ENCODE measurements around the gene STPG4. TPM values are rescaled to one million over a fixed set of nuclear protein-coding genes. Genes with fewer than 3 reads are reported as not detected.

Gene STPG4
- total RNA-seq, 2 donors from 2014 or later, result 0.15 to 0.42 TPM

GRCh38 chr2:47065771-47066380 lies 89.2 kb downstream of the STPG4 start:
- Mint-ChIP-seq H3K27ac (no peak overlapping the region), H3K9me3 (no peaks in the 10 kb centered on the region), H3K36me3 (ENCODE audit: low read depth) (no peaks in the 10 kb centered on the region), H3K4me3 (no peak overlapping the region), H3K4me1 (peaks cover 20% of the 10 kb centered on the region), H3K27me3 (ENCODE audit: insufficient read depth) (no peaks in the 10 kb centered on the region)
- H3K36me3 ChIP-seq (ENCODE audit: control insufficient read depth, insufficient read depth, low read length), result peaks cover 3% of the 10 kb centered on the region
- H3K9me3 ChIP-seq (ENCODE audit: control insufficient read depth, low read length), result no peaks in the 10 kb centered on the region
- H3K4me3 ChIP-seq (ENCODE audit: low read length), result no peak overlapping the region
- no peak for DNase-seq
- peaks cover 12% of the 10 kb centered on the region for H3K4me1 ChIP-seq (ENCODE audit: control insufficient read depth, insufficient read depth, low read length)
- 88 to 92% methylated on average over 3 to 4 of the region's 4 CpGs for WGBS, 2 experiments (ENCODE audit: insufficient coverage in 1 of 2, insufficient read length in 1 of 2)
- TF ChIP-seq CTCF (conservative IDR thresholded peaks at IDR 0.05), result no peak
- H3K9ac ChIP-seq (ENCODE audit: extremely low read depth, low read length, poor library complexity, severe bottlenecking), result no peak overlapping the region
- no peaks in the 10 kb centered on the region for H3K27me3 ChIP-seq (ENCODE audit: control insufficient read depth, insufficient read depth, low read length, poor library complexity, severe bottlenecking)
- no peak overlapping the region for H3K27ac ChIP-seq (ENCODE audit: low read depth, low read length)

- Mint-ChIP-seq H3K27ac (no peak overlapping the region), H3K4me1 (peaks cover 20% of the 10 kb centered on the region), H3K4me3 (no peak overlapping the region), H3K36me3 (ENCODE audit: low read depth) (no peaks in the 10 kb centered on the region), H3K9me3 (no peaks in the 10 kb centered on the region), H3K27me3 (ENCODE audit: insufficient read depth) (no peaks in the 10 kb centered on the region)
- H3K36me3 ChIP-seq (ENCODE audit: control insufficient read depth, insufficient read depth, low read length), result no peaks in the 10 kb centered on the region
- peaks cover 12% of the 10 kb centered on the region for H3K4me1 ChIP-seq (ENCODE audit: control insufficient read depth, insufficient read depth, low read length)
- no peak overlapping the region for H3K27ac ChIP-seq (ENCODE audit: low read depth, low read length)
- H3K9ac ChIP-seq (ENCODE audit: extremely low read depth, low read length, poor library complexity, severe bottlenecking), result no peak overlapping the region
- DNase-seq, result no peak
- no peak overlapping the region for H3K4me3 ChIP-seq (ENCODE audit: low read length)
- 82 to 100% methylated on average over 2 to 3 of the region's 3 CpGs for WGBS, 2 experiments (ENCODE audit: insufficient coverage in 1 of 2, insufficient read length in 1 of 2)
- no peaks in the 10 kb centered on the region for H3K9me3 ChIP-seq (ENCODE audit: control insufficient read depth, low read length)
- TF ChIP-seq CTCF (conservative IDR thresholded peaks at IDR 0.05), result no peak
- no peaks in the 10 kb centered on the region for H3K27me3 ChIP-seq (ENCODE audit: control insufficient read depth, insufficient read depth, low read length, poor library complexity, severe bottlenecking)
Measured at GRCh38 chr2:47065343-47065742, 89.8 kb downstream of the STPG4 start.

GRCh38 chr2:47064106-47064505 lies 91.0 kb downstream of the STPG4 start:
- Histone ChIP-seq H3K9me3 (ENCODE audit: control insufficient read depth, low read length) (no peaks in the 10 kb centered on the region), H3K27me3 (ENCODE audit: control insufficient read depth, insufficient read depth, low read length, poor library complexity, severe bottlenecking) (no peaks in the 10 kb centered on the region), H3K36me3 (ENCODE audit: control insufficient read depth, insufficient read depth, low read length) (no peaks in the 10 kb centered on the region), H3K4me3 (ENCODE audit: low read length) (no peak overlapping the region), H3K4me1 (ENCODE audit: control insufficient read depth, insufficient read depth, low read length) (peaks cover 7% of the 10 kb centered on the region), H3K27ac (ENCODE audit: low read depth, low read length) (peak overlapping the region; percentile 22), H3K9ac (ENCODE audit: extremely low read depth, low read length, poor library complexity, severe bottlenecking) (no peak overlapping the region)
- peaks cover 20% of the 10 kb centered on the region for H3K4me1 Mint-ChIP-seq
- H3K9me3 Mint-ChIP-seq, result no peaks in the 10 kb centered on the region
- H3K27ac Mint-ChIP-seq, result no peak overlapping the region
- H3K4me3 Mint-ChIP-seq, result no peak overlapping the region
- no peak for DNase-seq
- TF ChIP-seq CTCF (conservative IDR thresholded peaks at IDR 0.05), result no peak
- H3K27me3 Mint-ChIP-seq (ENCODE audit: insufficient read depth), result no peaks in the 10 kb centered on the region
- 93 to 100% methylated on average over 1 to 5 of the region's 5 CpGs for WGBS, 2 experiments (ENCODE audit: insufficient coverage in 1 of 2, insufficient read length in 1 of 2)
- no peaks in the 10 kb centered on the region for H3K36me3 Mint-ChIP-seq (ENCODE audit: low read depth)
